Parathyroid adenoma (tissue), 2 donors: ENCODE results near the gene AS3MT.

ENCODE experiments used
- H2AFZ ChIP-seq: fragments of 300-600 bp; sonication (generic); one replicate; pipeline ENCODE4 v1.7.0; 2017; ENCODE audit warnings: antibody characterized with exemption, mild to moderate bottlenecking
- H3K27ac ChIP-seq: fragments of 300-600 bp; sonication (generic); one replicate; pipeline ENCODE4 v1.7.0; 2017
- H3K27me3 ChIP-seq: fragments of 300-600 bp; sonication (generic); one replicate; pipeline ENCODE4 v1.7.0; 2017; ENCODE audit warnings: low read length; ENCODE audit not compliant: control insufficient read depth, insufficient read depth
- H3K36me3 ChIP-seq: fragments of 300-600 bp; sonication (generic); one replicate; pipeline ENCODE4 v1.7.0; 2017; ENCODE audit warnings: low read length; ENCODE audit not compliant: control insufficient read depth, insufficient read depth
- H3K4me1 ChIP-seq: fragments of 300-600 bp; sonication (generic); one replicate; pipeline ENCODE4 v1.7.0; 2017; ENCODE audit warnings: control low read depth
- H3K4me2 ChIP-seq: fragments of 300-600 bp; sonication (generic); one replicate; pipeline ENCODE4 v1.7.0; 2017; ENCODE audit warnings: low read length
- H3K4me3 ChIP-seq: fragments of 300-600 bp; sonication (generic); one replicate; pipeline ENCODE4 v1.7.0; 2017; ENCODE audit warnings: low read depth, low read length
- H3K79me2 ChIP-seq: fragments of 300-600 bp; sonication (generic); one replicate; pipeline ENCODE4 v1.7.0; 2017; ENCODE audit warnings: control low read depth
- H3K9ac ChIP-seq: fragments of 300-600 bp; sonication (generic); one replicate; pipeline ENCODE4 v1.7.0; 2017; ENCODE audit warnings: mild to moderate bottlenecking
- H3K9me3 ChIP-seq: fragments of 300-600 bp; sonication (generic); one replicate; pipeline ENCODE4 v1.7.0; 2017; ENCODE audit warnings: low read length; ENCODE audit not compliant: control insufficient read depth
- TF ChIP-seq, protein P1 (sequence below): fragments of 300-600 bp; sonication (generic); IDR thresholded peaks from one replicate; pipeline ENCODE4 v1.7.0; 2017; ENCODE audit warnings: antibody characterized with exemption, mild to moderate bottlenecking
- donor health status: primary hyperparathyroidism.

AS3MT gene

GRCh38 chr10:102894466-102895213 is 25.4 kb downstream of the AS3MT start:
- TF ChIP-seq, protein P1, sequence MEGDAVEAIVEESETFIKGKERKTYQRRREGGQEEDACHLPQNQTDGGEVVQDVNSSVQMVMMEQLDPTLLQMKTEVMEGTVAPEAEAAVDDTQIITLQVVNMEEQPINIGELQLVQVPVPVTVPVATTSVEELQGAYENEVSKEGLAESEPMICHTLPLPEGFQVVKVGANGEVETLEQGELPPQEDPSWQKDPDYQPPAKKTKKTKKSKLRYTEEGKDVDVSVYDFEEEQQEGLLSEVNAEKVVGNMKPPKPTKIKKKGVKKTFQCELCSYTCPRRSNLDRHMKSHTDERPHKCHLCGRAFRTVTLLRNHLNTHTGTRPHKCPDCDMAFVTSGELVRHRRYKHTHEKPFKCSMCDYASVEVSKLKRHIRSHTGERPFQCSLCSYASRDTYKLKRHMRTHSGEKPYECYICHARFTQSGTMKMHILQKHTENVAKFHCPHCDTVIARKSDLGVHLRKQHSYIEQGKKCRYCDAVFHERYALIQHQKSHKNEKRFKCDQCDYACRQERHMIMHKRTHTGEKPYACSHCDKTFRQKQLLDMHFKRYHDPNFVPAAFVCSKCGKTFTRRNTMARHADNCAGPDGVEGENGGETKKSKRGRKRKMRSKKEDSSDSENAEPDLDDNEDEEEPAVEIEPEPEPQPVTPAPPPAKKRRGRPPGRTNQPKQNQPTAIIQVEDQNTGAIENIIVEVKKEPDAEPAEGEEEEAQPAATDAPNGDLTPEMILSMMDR: no peak
- H3K36me3 ChIP-seq: no peaks in the 10 kb centered on the region
- peaks cover 5% of the 10 kb centered on the region for H3K4me1 ChIP-seq
- H2AFZ ChIP-seq: no peak overlapping the region
- H3K9me3 ChIP-seq: no peaks in the 10 kb centered on the region
- peak overlapping the region; percentile 28 for H3K4me2 ChIP-seq
- no peaks in the 10 kb centered on the region for H3K27me3 ChIP-seq
- no peak overlapping the region for H3K9ac ChIP-seq
- no peaks in the 10 kb centered on the region for H3K79me2 ChIP-seq
- H3K4me3 ChIP-seq: no peak overlapping the region
- H3K27ac ChIP-seq: no peak overlapping the region

DNA sequence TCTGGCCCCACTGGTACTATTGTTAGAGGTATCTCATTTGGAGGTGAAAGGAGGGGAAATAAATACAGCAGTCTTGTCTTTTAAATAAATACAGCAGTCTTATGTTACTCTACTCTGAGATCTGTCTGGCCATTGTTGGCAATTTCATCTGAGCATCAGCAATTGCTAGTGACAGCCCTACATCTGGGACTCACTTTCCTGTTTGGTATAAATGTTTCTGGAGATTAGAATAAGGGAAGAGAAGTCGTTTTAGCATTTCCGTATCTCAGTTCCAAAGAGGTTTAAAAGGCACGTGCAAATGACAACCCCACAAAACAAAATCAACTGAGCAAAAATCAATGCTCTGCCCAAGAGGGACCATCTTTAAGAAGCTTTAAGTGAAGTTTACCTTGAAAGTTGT is 30.7 kb downstream of the AS3MT start:
- H3K79me2 ChIP-seq: no peaks in the 10 kb centered on the region
- H3K27me3 ChIP-seq: no peaks in the 10 kb centered on the region
- H3K9me3 ChIP-seq: no peaks in the 10 kb centered on the region
- H3K36me3 ChIP-seq: no peaks in the 10 kb centered on the region
- H3K4me1 ChIP-seq: no peaks in the 10 kb centered on the region
- H3K4me3 ChIP-seq: no peak overlapping the region
- no peak overlapping the region for H3K27ac ChIP-seq
- H2AFZ ChIP-seq: no peak overlapping the region
- TF ChIP-seq, protein P1: no peak
- no peak overlapping the region for H3K9ac ChIP-seq
- H3K4me2 ChIP-seq: no peak overlapping the region

DNA sequence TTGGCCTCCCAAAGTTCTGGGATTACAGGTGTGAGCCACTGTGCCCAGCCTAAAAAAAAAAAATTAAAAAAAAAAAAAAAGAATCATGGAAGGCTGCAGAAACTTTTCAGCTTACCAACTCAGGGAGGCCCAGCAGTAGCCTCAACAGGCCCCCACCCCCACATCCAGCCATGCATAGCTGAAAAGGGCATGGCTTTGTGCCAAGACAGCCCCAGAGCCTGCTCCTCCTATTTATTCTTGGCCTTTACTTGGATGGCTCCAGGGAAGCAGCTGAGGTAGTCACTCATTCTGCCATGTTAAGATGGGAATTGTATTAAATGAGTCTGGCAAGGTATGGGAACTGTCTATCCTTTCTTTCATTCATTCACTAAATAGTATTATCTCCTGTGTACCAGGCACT is 35.1 kb downstream of the AS3MT start:
- Histone ChIP-seq H2AFZ (no peak overlapping the region), H3K4me3 (no peak overlapping the region), H3K27ac (no peak overlapping the region), H3K36me3 (no peaks in the 10 kb centered on the region), H3K9ac (no peak overlapping the region), H3K9me3 (no peaks in the 10 kb centered on the region), H3K4me2 (no peak overlapping the region), H3K27me3 (no peaks in the 10 kb centered on the region), H3K4me1 (no peaks in the 10 kb centered on the region), H3K79me2 (no peaks in the 10 kb centered on the region)
- TF ChIP-seq, protein P1: no peak

GRCh38 chr10:102906507-102906906 is 37.2 kb downstream of the AS3MT start:
- Histone ChIP-seq H3K27me3 (no peaks in the 10 kb centered on the region), H3K27ac (no peak overlapping the region), H3K9me3 (no peaks in the 10 kb centered on the region), H3K9ac (no peak overlapping the region), H3K79me2 (no peaks in the 10 kb centered on the region), H3K4me1 (no peaks in the 10 kb centered on the region), H3K4me3 (no peak overlapping the region), H3K36me3 (no peaks in the 10 kb centered on the region), H2AFZ (no peak overlapping the region), H3K4me2 (no peak overlapping the region)
- TF ChIP-seq, protein P1: no peak

GRCh38 chr10:102914781-102915180 is 45.5 kb downstream of the AS3MT start:
- TF ChIP-seq, protein P1: no peak
- no peak overlapping the region for H3K4me2 ChIP-seq
- H3K27me3 ChIP-seq: no peaks in the 10 kb centered on the region
- H3K4me3 ChIP-seq: no peak overlapping the region
- no peak overlapping the region for H3K27ac ChIP-seq
- peaks cover 10% of the 10 kb centered on the region for H3K79me2 ChIP-seq
- H3K9me3 ChIP-seq: no peaks in the 10 kb centered on the region
- no peak overlapping the region for H3K9ac ChIP-seq
- H2AFZ ChIP-seq: no peak overlapping the region
- H3K36me3 ChIP-seq: no peaks in the 10 kb centered on the region
- H3K4me1 ChIP-seq: peaks cover 7% of the 10 kb centered on the region
